ENCODE data around the gene RERE.
A peak's percentile ranks its signal among the peaks of the same experiment; 100 is the strongest.

Gene RERE

GRCh38 chr1:8355439-8356255, 461.8 kb downstream of the RERE start:
- DNase-seq, result no peak

- no peak for DNase-seq
These were observed 463.4 kb downstream of the RERE start for GRCh38 chr1:8354038-8354437.

- DNase-seq, result no peak
These were observed 464.3 kb downstream of the RERE start for GRCh38 chr1:8352886-8353785.

- DNase-seq, result no peak
These were observed 465.0 kb downstream of the RERE start for GRCh38 chr1:8352471-8352845.

- peak in 1 of 2 experiments; percentile 51 for DNase-seq
These were observed 465.6 kb downstream of the RERE start for GRCh38 chr1:8351693-8352470.

- DNase-seq, result no peak
These were observed 466.3 kb downstream of the RERE start for GRCh38 chr1:8350914-8351684.

- peak in 1 of 2 experiments; percentile 46 for DNase-seq
These were observed 467.5 kb downstream of the RERE start for GRCh38 chr1:8349961-8350360.

- DNase-seq, result no peak
These were observed 468.0 kb downstream of the RERE start for GRCh38 chr1:8349473-8349865.

GRCh38 chr1:8348777-8349472, 468.5 kb downstream of the RERE start:
- DNase-seq, result peak; percentile 36 to 79

- peak in 1 of 2 experiments; percentile 58 for DNase-seq
These were observed 469.2 kb downstream of the RERE start for GRCh38 chr1:8348047-8348776.

- DNase-seq, result peak; percentile 37 to 69
These were observed 469.8 kb downstream of the RERE start for GRCh38 chr1:8347635-8348034.

- no peak for DNase-seq
These were observed 471.6 kb downstream of the RERE start for GRCh38 chr1:8345621-8346415.

- DNase-seq, result no peak
These were observed 472.4 kb downstream of the RERE start for GRCh38 chr1:8344893-8345507.

- DNase-seq, result no peak
These were observed 473.9 kb downstream of the RERE start for GRCh38 chr1:8343464-8344001.

- DNase-seq, result no peak
These were observed 474.4 kb downstream of the RERE start for GRCh38 chr1:8343044-8343443.

GRCh38 chr1:8342325-8342724, 475.1 kb downstream of the RERE start:
- no peak for DNase-seq

GRCh38 chr1:8340448-8340847, 477.0 kb downstream of the RERE start:
- no peak for DNase-seq

- DNase-seq, result no peak
These were observed 478.2 kb downstream of the RERE start for GRCh38 chr1:8339203-8339600.

- no peak for DNase-seq
These were observed 478.8 kb downstream of the RERE start for GRCh38 chr1:8338526-8339202.

Data from NCI-H526 (cell line).